Body of pancreas (tissue), 4 donors: ENCODE measurements around the gene PSEN2. TPM values are rescaled to one million over a fixed set of nuclear protein-coding genes. Genes with fewer than 3 reads are reported as not detected.

Experiments used
- ATAC-seq: fragments of 150-250 bp; one replicate; pipeline ENCODE4 v1.9.1; 2016
- DNase-seq, 4 donors: peaks; one replicate each; pipeline ENCODE4 v3.0.0-alpha.2; 2019
- H3K27ac ChIP-seq, 4 donors: fragments of 200-600 bp; sonication (generic); 1 replicate in 3 of 4; 2 replicates in 1 of 4; pipeline versions ENCODE4 v1.5.1 to v1.6.1; 2016 to 2019; ENCODE audit warnings: mild to moderate bottlenecking in 1 of 4, mixed read lengths in 1 of 4, moderate library complexity in 1 of 4
- H3K27me3 ChIP-seq, 2 donors: fragments of 200-600 bp; sonication (generic); one replicate each; pipeline ENCODE4 v1.6.0; 2016; ENCODE audit warnings: mild to moderate bottlenecking in 1 of 2
- H3K36me3 ChIP-seq, 2 donors: fragments of 200-600 bp; sonication (generic); replicated peaks in 1 of 2; 2 replicates each; pipeline ENCODE4 v1.5.1; 2016; ENCODE audit warnings: low read depth in 2 of 2; ENCODE audit not compliant: insufficient read depth in 1 of 2
- H3K4me1 ChIP-seq: fragments of 200-600 bp; sonication (generic); one replicate; pipeline ENCODE4 v1.6.0; 2016
- H3K4me3 ChIP-seq, 2 donors: fragments of 200-600 bp; sonication (generic); 1 replicate in 1 of 2; 2 replicates in 1 of 2; pipeline ENCODE4 v1.5.1; 2016 to 2019
- H3K9me3 ChIP-seq, 3 donors: fragments of 200-600 bp; sonication (generic); 1 replicate in 2 of 3; 2 replicates in 1 of 3; pipeline ENCODE4 v1.5.1; 2016
- CTCF ChIP-seq, 7 experiments: fragments of 450-650 bp in 4 of 7; fragments of 200-600 bp in 3 of 7; sonication (generic) in 3 of 7; IDR thresholded peaks; one replicate each; pipeline ENCODE4 v1.5.1; 2016 to 2019; ENCODE audit warnings: antibody characterized with exemption in 7 of 7
- POLR2A ChIP-seq, 3 donors: fragments of 450-650 bp; IDR thresholded peaks; one replicate each; pipeline ENCODE4 v1.6.1; 2016; ENCODE audit warnings: antibody characterized with exemption in 3 of 3, mild to moderate bottlenecking in 2 of 3
- WGBS, 2 donors: methylation state at CpG; one replicate each; pipeline ENCODE4 v1.1.5; 2017; 5-methylcytosine and 5-hydroxymethylcytosine counted together
- intact Hi-C: fragments of 100-400 bp; cut with DNase I; formaldehyde crosslinking; loops from one replicate; pipeline ENCODE4 v1.15.1; 2023
- total RNA-seq, 2 donors: library from RNA; depleted of rRNA; stranded (reverse); fragments of >200 nt; gene quantifications; one replicate each; pipeline ENCODE4 v1.1.0, GENCODE V29; 2016

PSEN2 gene
- total RNA-seq, 2 donors from 2014 or later, result 80.9 to 98.9 TPM

GRCh38 chr1:226937940-226938725 lies 67.7 kb downstream of the PSEN2 start:
- TF ChIP-seq CTCF (IDR thresholded peaks at IDR 0.05), result no peak
- TF ChIP-seq POLR2A (IDR thresholded peaks at IDR 0.05), result no peak
- ATAC-seq, result no peak
- Histone ChIP-seq H3K36me3 (no peaks in the 10 kb centered on the region), H3K27ac (peak overlapping the region; percentile 42 to 98 (median 96)), H3K9me3 (no peaks in the 10 kb centered on the region), H3K4me1 (peaks cover 39% of the 10 kb centered on the region), H3K4me3 (no peak overlapping the region), H3K27me3 (no peaks in the 10 kb centered on the region)
- intact Hi-C loops, result no loop called here
- WGBS, 2 donors, result 67 to 71% methylated on average over 10 of the region's 10 CpGs
- no peak for DNase-seq

- peak overlapping the region; percentile 94 to 98 (median 96) for H3K27ac ChIP-seq
- no peaks in the 10 kb centered on the region for H3K9me3 ChIP-seq
- ATAC-seq, result peak; percentile 22
- H3K4me3 ChIP-seq, result peak overlapping the region; percentile 34 to 47
- 2 to 3% methylated on average over 12 of the region's 12 CpGs for WGBS, 2 donors
- no peaks in the 10 kb centered on the region for H3K36me3 ChIP-seq
- peaks cover 48% of the 10 kb centered on the region for H3K4me1 ChIP-seq
- H3K27me3 ChIP-seq, result no peaks in the 10 kb centered on the region
- intact Hi-C loops, result no loop called here
- TF ChIP-seq POLR2A (IDR thresholded peaks at IDR 0.05), result no peak
- no peak for TF ChIP-seq CTCF (IDR thresholded peaks at IDR 0.05)
- no peak for DNase-seq
Observed at GRCh38 chr1:226938903-226939437, 68.6 kb downstream of the PSEN2 start.

GRCh38 chr1:226939438-226940028 lies 69.1 kb downstream of the PSEN2 start:
- DNase-seq, result peak; percentile 69 to 73 (median 71)
- H3K36me3 ChIP-seq, result no peaks in the 10 kb centered on the region
- no peaks in the 10 kb centered on the region for H3K9me3 ChIP-seq
- 0% methylated on average over 50 of the region's 51 CpGs; no CpG with 5 or more reads in 1 of the 2 donors for WGBS, 2 donors
- peak overlapping the region; percentile 34 to 47 for H3K4me3 ChIP-seq
- intact Hi-C loops, result no loop called here
- peak overlapping the region; percentile 94 to 98 (median 96) for H3K27ac ChIP-seq
- TF ChIP-seq POLR2A (IDR thresholded peaks at IDR 0.05), result peak; percentile 89 to 98 (median 97)
- TF ChIP-seq CTCF (IDR thresholded peaks at IDR 0.05), result no peak
- no peaks in the 10 kb centered on the region for H3K27me3 ChIP-seq
- peaks cover 53% of the 10 kb centered on the region for H3K4me1 ChIP-seq
- ATAC-seq, result peak; percentile 41

- 0 to 1% methylated on average over 18 to 72 of the region's 73 CpGs for WGBS, 2 donors
- ATAC-seq (peak; percentile 93), DNase-seq (peak; percentile 99 to 100 (median 99))
- Histone ChIP-seq H3K9me3 (no peaks in the 10 kb centered on the region), H3K27me3 (no peaks in the 10 kb centered on the region), H3K36me3 (no peaks in the 10 kb centered on the region), H3K4me1 (peaks cover 60% of the 10 kb centered on the region), H3K4me3 (peak within 1 kb of the TSS; percentile 72 to 73), H3K27ac (peak within 1 kb of the TSS; percentile 96 to 98 (median 98))
- intact Hi-C loops, result no loop called here
- TF ChIP-seq CTCF (IDR thresholded peaks at IDR 0.05), result no peak
- TF ChIP-seq POLR2A (IDR thresholded peaks at IDR 0.05), result peak; percentile 82 to 86 (median 85)
Observed at GRCh38 chr1:226940029-226940805, 69.8 kb downstream of the PSEN2 start, which contains the start of gene COQ8A. Gene COQ8A, plus strand, starts transcription at chr1:226940294. Its CDS starts 21,092 bp downstream, at chr1:226961386.
